Astrocyte (in vitro differentiated cells and primary cell): ENCODE data around the gene AGBL5. TPM values are rescaled to one million over a fixed set of nuclear protein-coding genes. Genes with fewer than 3 reads are reported as not detected.

Experiments
- DNase-seq: peaks from one replicate; pipeline ENCODE4 v3.0.0-alpha.2; 2010; ENCODE audit warnings: low read depth
- FAIRE-seq: peaks from 2 replicates; lab custom pipeline; 2011; peaks lifted over from hg19 to GRCh38; lab: Jason Lieb, UNC
- H2AFZ ChIP-seq: 2 replicates; pipeline ENCODE4 v1.6.0; 2012; ENCODE audit warnings: low read depth, low read length, inconsistent platforms
- H3K27ac ChIP-seq: 2 replicates; pipeline ENCODE4 v1.5.1; 2011; ENCODE audit warnings: low read depth, low read length, inconsistent platforms
- H3K27me3 ChIP-seq: 2 replicates; pipeline ENCODE4 v1.6.0; 2011; ENCODE audit warnings: low read length, inconsistent platforms; ENCODE audit not compliant: insufficient read depth
- H3K36me3 ChIP-seq: 2 replicates; pipeline ENCODE4 v1.5.1; 2011; ENCODE audit warnings: low read length, inconsistent platforms; ENCODE audit not compliant: insufficient read depth
- H3K4me1 ChIP-seq: 2 replicates; pipeline ENCODE4 v1.5.1; 2011; ENCODE audit warnings: low read length, inconsistent platforms; ENCODE audit not compliant: insufficient read depth
- H3K4me2 ChIP-seq: 2 replicates; pipeline ENCODE4 v1.6.0; 2012; ENCODE audit warnings: low read length, inconsistent platforms
- H3K4me3 ChIP-seq: 2 replicates; pipeline ENCODE4 v1.5.1; 2011; ENCODE audit warnings: low read depth, mild to moderate bottlenecking, low read length, inconsistent platforms; ENCODE audit not compliant: insufficient read depth
- H3K79me2 ChIP-seq: 2 replicates; pipeline ENCODE4 v1.6.0; 2012; ENCODE audit warnings: mild to moderate bottlenecking, low read length, inconsistent platforms; ENCODE audit not compliant: insufficient read depth
- H3K9ac ChIP-seq: 2 replicates; pipeline ENCODE4 v1.6.0; 2012; ENCODE audit warnings: mild to moderate bottlenecking, low read length, inconsistent platforms
- H3K9me3 ChIP-seq: 2 replicates; pipeline ENCODE4 v1.5.1; 2012; ENCODE audit warnings: low read depth, mild to moderate bottlenecking, low read length, inconsistent platforms; ENCODE audit not compliant: insufficient read depth
- H4K20me1 ChIP-seq: 2 replicates; pipeline ENCODE4 v1.6.0; 2012; ENCODE audit warnings: low read length, inconsistent platforms; ENCODE audit not compliant: insufficient read depth
- H3K27ac Mint-ChIP-seq: one replicate; pipeline ENCODE4 v1.8.0; 2021; ENCODE audit warnings: mild to moderate bottlenecking, mixed read lengths; ENCODE audit not compliant: unreplicated experiment
- H3K27me3 Mint-ChIP-seq: one replicate; pipeline ENCODE4 v1.8.0; 2021; ENCODE audit warnings: low read depth, mixed read lengths; ENCODE audit not compliant: unreplicated experiment
- H3K36me3 Mint-ChIP-seq: one replicate; pipeline ENCODE4 v1.8.0; 2021; ENCODE audit warnings: low read depth, mixed read lengths; ENCODE audit not compliant: unreplicated experiment
- H3K4me1 Mint-ChIP-seq: one replicate; pipeline ENCODE4 v1.8.0; 2021; ENCODE audit warnings: low read depth, mixed read lengths; ENCODE audit not compliant: unreplicated experiment
- H3K4me3 Mint-ChIP-seq: one replicate; pipeline ENCODE4 v1.8.0; 2021; ENCODE audit warnings: mild to moderate bottlenecking, moderate library complexity, mixed read lengths; ENCODE audit not compliant: unreplicated experiment
- H3K9me3 Mint-ChIP-seq: one replicate; pipeline ENCODE4 v1.8.0; 2021; ENCODE audit warnings: mild to moderate bottlenecking, mixed read lengths; ENCODE audit not compliant: unreplicated experiment
- EZH2 ChIP-seq: IDR thresholded peaks from 2 replicates; pipeline ENCODE4 v1.6.1; 2012; ENCODE audit warnings: mild to moderate bottlenecking, low read length, inconsistent platforms; ENCODE audit not compliant: insufficient read depth
- total RNA-seq: library from RNA; stranded (reverse); gene quantifications from 2 replicates; pipeline ENCODE4 v1.2.1, GENCODE V29; 2021
- TF ChIP-seq, protein P1 (sequence below): IDR thresholded peaks from 2 replicates; pipeline ENCODE4 v1.5.1; 2011; ENCODE audit warnings: low read depth, mild to moderate bottlenecking, inconsistent platforms, low read length, moderate library complexity; ENCODE audit not compliant: insufficient read depth

Gene AGBL5
- total RNA-seq, 1 donor from 2014 or later = 20.7 TPM

DNA sequence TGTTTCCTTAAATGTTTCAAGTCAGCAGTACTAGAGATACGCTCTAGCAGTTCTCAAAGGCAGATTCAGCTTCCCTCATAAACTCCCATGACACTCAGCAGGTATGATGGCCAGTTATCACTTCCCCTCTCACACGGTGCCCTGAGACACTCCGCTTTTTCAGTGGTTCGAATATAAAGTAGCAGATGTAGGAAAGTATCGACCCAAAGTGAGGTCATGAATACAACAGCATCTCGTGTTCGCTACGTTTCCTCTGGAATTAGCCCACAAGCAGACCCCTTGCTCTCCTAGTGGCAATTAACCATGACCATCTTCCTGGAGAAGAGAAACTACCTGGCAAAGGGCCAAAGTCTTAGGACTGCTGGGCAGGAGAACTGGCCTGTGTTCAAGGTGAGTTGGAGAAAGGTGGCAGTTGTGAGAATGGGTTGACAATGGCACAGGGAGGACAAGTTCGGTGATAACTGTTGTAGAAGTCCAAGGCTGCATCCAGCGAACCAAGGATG lies 9.3 kb upstream of the AGBL5 start:
- H3K79me2 ChIP-seq = no peaks in the 10 kb centered on the region
- Mint-ChIP-seq H3K27ac (no peak overlapping the region), H3K4me1 (no peaks in the 10 kb centered on the region), H3K36me3 (peaks cover 24% of the 10 kb centered on the region), H3K27me3 (no peaks in the 10 kb centered on the region), H3K9me3 (no peaks in the 10 kb centered on the region), H3K4me3 (no peak overlapping the region)
- peak overlapping the region; percentile 20 for H3K27ac ChIP-seq
- H4K20me1 ChIP-seq = peaks cover 61% of the 10 kb centered on the region
- TF ChIP-seq, protein P1, sequence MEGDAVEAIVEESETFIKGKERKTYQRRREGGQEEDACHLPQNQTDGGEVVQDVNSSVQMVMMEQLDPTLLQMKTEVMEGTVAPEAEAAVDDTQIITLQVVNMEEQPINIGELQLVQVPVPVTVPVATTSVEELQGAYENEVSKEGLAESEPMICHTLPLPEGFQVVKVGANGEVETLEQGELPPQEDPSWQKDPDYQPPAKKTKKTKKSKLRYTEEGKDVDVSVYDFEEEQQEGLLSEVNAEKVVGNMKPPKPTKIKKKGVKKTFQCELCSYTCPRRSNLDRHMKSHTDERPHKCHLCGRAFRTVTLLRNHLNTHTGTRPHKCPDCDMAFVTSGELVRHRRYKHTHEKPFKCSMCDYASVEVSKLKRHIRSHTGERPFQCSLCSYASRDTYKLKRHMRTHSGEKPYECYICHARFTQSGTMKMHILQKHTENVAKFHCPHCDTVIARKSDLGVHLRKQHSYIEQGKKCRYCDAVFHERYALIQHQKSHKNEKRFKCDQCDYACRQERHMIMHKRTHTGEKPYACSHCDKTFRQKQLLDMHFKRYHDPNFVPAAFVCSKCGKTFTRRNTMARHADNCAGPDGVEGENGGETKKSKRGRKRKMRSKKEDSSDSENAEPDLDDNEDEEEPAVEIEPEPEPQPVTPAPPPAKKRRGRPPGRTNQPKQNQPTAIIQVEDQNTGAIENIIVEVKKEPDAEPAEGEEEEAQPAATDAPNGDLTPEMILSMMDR = no peak
- TF ChIP-seq EZH2 = no peak
- no peak overlapping the region for H2AFZ ChIP-seq
- no peaks in the 10 kb centered on the region for H3K9me3 ChIP-seq
- no peak overlapping the region for H3K4me3 ChIP-seq
- DNase-seq = no peak
- H3K4me2 ChIP-seq = peak overlapping the region; percentile 12
- H3K36me3 ChIP-seq = peaks cover 27% of the 10 kb centered on the region
- no peak overlapping the region for H3K9ac ChIP-seq
- H3K4me1 ChIP-seq = peaks cover 7% of the 10 kb centered on the region
- H3K27me3 ChIP-seq = no peaks in the 10 kb centered on the region
- no peak for FAIRE-seq

DNA sequence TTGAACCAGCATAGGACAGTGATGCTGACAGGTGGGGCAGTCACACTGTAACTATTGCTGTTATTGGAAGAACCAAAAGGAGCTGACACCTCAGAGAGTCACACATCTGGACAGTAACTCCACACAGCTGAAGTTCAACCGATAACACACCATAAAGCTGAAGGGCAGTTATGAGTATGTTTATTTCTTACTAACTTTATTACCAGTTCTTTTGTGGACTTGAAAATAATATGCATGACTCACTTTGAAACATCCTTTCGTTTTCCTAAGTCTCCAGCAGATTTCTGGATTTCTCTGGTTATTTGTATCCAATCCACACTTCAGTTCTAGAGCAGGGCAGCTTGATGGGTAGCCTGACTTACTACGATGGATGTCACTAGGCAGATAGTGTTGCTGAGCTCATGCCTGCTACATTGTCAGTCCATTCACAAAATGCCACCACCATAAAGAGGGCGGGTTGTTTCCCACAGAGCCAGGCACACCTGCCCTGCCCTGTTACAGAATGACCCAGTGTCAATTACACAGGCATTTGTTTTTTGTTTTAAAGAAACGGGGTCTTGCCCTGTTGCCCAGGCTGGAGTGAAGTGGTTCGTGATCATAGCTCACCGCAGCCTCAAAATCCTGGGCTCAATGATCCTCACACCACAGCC lies 8.4 kb upstream of the AGBL5 start:
- peaks cover 52% of the 10 kb centered on the region for H4K20me1 ChIP-seq
- no peaks in the 10 kb centered on the region for H3K9me3 Mint-ChIP-seq

More for the DNA sequence above, 8.4 kb upstream of the AGBL5 start:
- no peak for FAIRE-seq
- peaks cover 18% of the 10 kb centered on the region for H3K36me3 ChIP-seq
- Mint-ChIP-seq H3K27ac (peak overlapping the region; percentile 47), H3K4me3 (no peak overlapping the region), H3K4me1 (no peaks in the 10 kb centered on the region), H3K36me3 (peaks cover 24% of the 10 kb centered on the region), H3K27me3 (no peaks in the 10 kb centered on the region)
- no peaks in the 10 kb centered on the region for H3K27me3 ChIP-seq
- H3K27ac ChIP-seq = no peak overlapping the region
- no peak overlapping the region for H3K4me3 ChIP-seq
- H2AFZ ChIP-seq = no peak overlapping the region
- DNase-seq = no peak
- no peak for TF ChIP-seq EZH2
- TF ChIP-seq, protein P1 = no peak
- H3K9me3 ChIP-seq = no peaks in the 10 kb centered on the region
- no peak overlapping the region for H3K9ac ChIP-seq
- no peaks in the 10 kb centered on the region for H3K79me2 ChIP-seq
- peaks cover 7% of the 10 kb centered on the region for H3K4me1 ChIP-seq
- no peak overlapping the region for H3K4me2 ChIP-seq
